DOHH2 (cell line): ENCODE measurements around the gene HSD11B1L.
"Not testable (repeated sequence)": the region's sequence is repeated elsewhere in the genome, so short reads cannot be mapped to it uniquely, and the experiment has no call there.

Experiments
- H3F3A ChIP-seq: fragments of 200-600 bp; sonication (generic), shearing (Covaris generic); 2 replicates; pipeline ENCODE4 v1.6.0; 2016; ENCODE audit warnings: antibody characterized with exemption, mild to moderate bottlenecking; ENCODE audit not compliant: control insufficient read depth, insufficient read depth
- H3K27ac ChIP-seq: fragments of 200-600 bp; sonication (generic); 2 replicates; pipeline ENCODE4 v1.5.1; 2014; ENCODE audit warnings: low read depth, mild to moderate bottlenecking, low read length, moderate library complexity
- H3K27me3 ChIP-seq: fragments of 200-600 bp; sonication (generic); 2 replicates; pipeline ENCODE4 v1.6.1; 2014; ENCODE audit warnings: mild to moderate bottlenecking, low read length, mixed read lengths; ENCODE audit not compliant: control insufficient read depth
- H3K36me3 ChIP-seq: fragments of 200-600 bp; sonication (generic); 2 replicates; pipeline ENCODE4 v1.6.1; 2014; ENCODE audit warnings: mild to moderate bottlenecking, low read length, moderate library complexity, mixed read lengths; ENCODE audit not compliant: control insufficient read depth
- H3K4me1 ChIP-seq: fragments of 200-600 bp; sonication (generic); 2 replicates; pipeline ENCODE4 v1.6.1; 2014; ENCODE audit warnings: mild to moderate bottlenecking, low read length, mixed read lengths; ENCODE audit not compliant: control insufficient read depth
- H3K4me2 ChIP-seq: fragments of 200-600 bp; sonication (generic); 2 replicates; pipeline ENCODE4 v1.6.0; 2014; ENCODE audit warnings: mild to moderate bottlenecking, low read length, moderate library complexity
- H3K4me3 ChIP-seq: fragments of 200-600 bp; sonication (generic); 2 replicates; pipeline ENCODE4 v1.5.1; 2014; ENCODE audit warnings: mild to moderate bottlenecking, low read length, mixed read lengths
- H3K79me2 ChIP-seq: fragments of 200-600 bp; sonication (generic); 2 replicates; pipeline ENCODE4 v1.6.1; 2014; ENCODE audit warnings: mild to moderate bottlenecking, low read length, mixed read lengths; ENCODE audit not compliant: control insufficient read depth
- H3K9me2 ChIP-seq: fragments of 200-600 bp; sonication (generic); replicated peaks from 2 replicates; pipeline ENCODE4 v1.6.1; 2014; ENCODE audit warnings: mild to moderate bottlenecking, low read length, mixed read lengths; ENCODE audit not compliant: control insufficient read depth
- H3K9me3 ChIP-seq: fragments of 200-600 bp; sonication (generic); 2 replicates; pipeline ENCODE4 v1.6.1; 2014; ENCODE audit warnings: antibody characterized with exemption, low read length, mixed read lengths; ENCODE audit not compliant: control insufficient read depth, insufficient read depth
- H4K20me1 ChIP-seq: fragments of 200-600 bp; sonication (generic); 2 replicates; pipeline ENCODE4 v1.6.0; 2014; ENCODE audit warnings: low read depth, mild to moderate bottlenecking, antibody characterized with exemption, low read length, moderate library complexity; ENCODE audit not compliant: control insufficient read depth, insufficient read depth
- CTCF ChIP-seq: fragments of 200-600 bp; sonication (generic); IDR thresholded peaks from one replicate; pipeline ENCODE4 v1.5.1; 2014; ENCODE audit warnings: antibody characterized with exemption, mild to moderate bottlenecking, low read depth, low read length; ENCODE audit not compliant: poor library complexity, severe bottlenecking
- EZH2phosphoT487 ChIP-seq: fragments of 200-600 bp; sonication (generic); IDR thresholded peaks from 2 replicates; pipeline ENCODE4 v1.6.1; 2017; ENCODE audit warnings: borderline replicate concordance, mild to moderate bottlenecking, antibody characterized with exemption, low read length, moderate library complexity, mixed read lengths

The HSD11B1L gene

GRCh38 chr19:5698635-5699422 lies 18.0 kb downstream of the HSD11B1L start:
- Histone ChIP-seq H3K27ac (no peak overlapping the region), H3K9me3 (no peaks in the 10 kb centered on the region), H3K9me2 (no peaks in the 10 kb centered on the region), H3F3A (peaks cover 12% of the 10 kb centered on the region), H3K4me2 (no peak overlapping the region), H3K36me3 (peaks cover 70% of the 10 kb centered on the region), H3K79me2 (peaks cover 14% of the 10 kb centered on the region), H4K20me1 (no peaks in the 10 kb centered on the region), H3K4me3 (no peak overlapping the region), H3K4me1 (no peaks in the 10 kb centered on the region), H3K27me3 (no peaks in the 10 kb centered on the region)
- TF ChIP-seq CTCF (no peak), EZH2phosphoT487 (no peak)

- Histone ChIP-seq H3K27ac (no peak overlapping the region), H4K20me1 (no peaks in the 10 kb centered on the region), H3K36me3 (peaks cover 70% of the 10 kb centered on the region), H3K9me2 (no peaks in the 10 kb centered on the region), H3K9me3 (no peaks in the 10 kb centered on the region), H3K4me2 (no peak overlapping the region), H3K4me3 (no peak overlapping the region), H3F3A (peaks cover 5% of the 10 kb centered on the region; the same call in 1 of the 2 replicates), H3K79me2 (peaks cover 8% of the 10 kb centered on the region), H3K27me3 (no peaks in the 10 kb centered on the region), H3K4me1 (no peaks in the 10 kb centered on the region)
- no peak for TF ChIP-seq EZH2phosphoT487
- no peak for TF ChIP-seq CTCF
These were observed 19.7 kb downstream of the HSD11B1L start for GRCh38 chr19:5700455-5701092.

GRCh38 chr19:5702053-5702410 lies 21.2 kb downstream of the HSD11B1L start:
- not testable (repeated sequence) for H3K27me3 ChIP-seq, H3K9me2 ChIP-seq, H3K9me3 ChIP-seq, H3K4me1 ChIP-seq, H3K4me3 ChIP-seq, H3K4me2 ChIP-seq, H3K27ac ChIP-seq, H3F3A ChIP-seq, H4K20me1 ChIP-seq
- H3K36me3 ChIP-seq, result peaks cover 70% of the 10 kb centered on the region
- peaks cover 10% of the 10 kb centered on the region for H3K79me2 ChIP-seq
